KMS-11 (cell line): ENCODE data around the gene PARD3B.

ENCODE experiments used
- H2AFZ ChIP-seq: fragments of 200-600 bp; sonication (generic); 2 replicates; pipeline ENCODE4 v1.6.1; 2016; ENCODE audit warnings: antibody characterized with exemption, mixed run types, low read depth
- H3K27ac ChIP-seq: fragments of 200-600 bp; sonication (generic); 2 replicates; pipeline ENCODE4 v1.6.1; 2016; ENCODE audit warnings: mild to moderate bottlenecking, mixed run types
- H3K27me3 ChIP-seq: fragments of 200-600 bp; sonication (generic); 2 replicates; pipeline ENCODE4 v1.6.1; 2017; ENCODE audit warnings: mild to moderate bottlenecking, low read depth, mixed run types, moderate library complexity; ENCODE audit not compliant: insufficient read depth
- H3K36me3 ChIP-seq: fragments of 200-600 bp; sonication (generic); 2 replicates; pipeline ENCODE4 v1.6.1; 2017; ENCODE audit warnings: mild to moderate bottlenecking, mixed run types; ENCODE audit not compliant: insufficient read depth
- H3K4me1 ChIP-seq: fragments of 200-600 bp; sonication (generic); 2 replicates; pipeline ENCODE4 v1.6.1; 2016; ENCODE audit warnings: mild to moderate bottlenecking, low read depth, mixed run types; ENCODE audit not compliant: poor library complexity, severe bottlenecking
- H3K4me2 ChIP-seq: fragments of 200-600 bp; sonication (generic); 2 replicates; pipeline ENCODE4 v1.7.0; 2016; ENCODE audit warnings: mild to moderate bottlenecking, mixed run types
- H3K4me3 ChIP-seq: fragments of 200-600 bp; sonication (generic); IDR thresholded peaks from 2 replicates; pipeline ENCODE4 v1.6.1; 2017; ENCODE audit warnings: low read depth, low read length, mixed read lengths; ENCODE audit not compliant: insufficient read depth
- H3K79me2 ChIP-seq: fragments of 200-600 bp; sonication (generic); 2 replicates; pipeline ENCODE4 v1.6.1; 2016; ENCODE audit warnings: low read depth, mixed run types; ENCODE audit not compliant: insufficient read depth
- H3K9ac ChIP-seq: fragments of 200-600 bp; sonication (generic); 2 replicates; pipeline ENCODE4 v1.6.1; 2016; ENCODE audit warnings: mild to moderate bottlenecking, mixed run types
- H4K20me1 ChIP-seq: fragments of 200-600 bp; sonication (generic); 2 replicates; pipeline ENCODE4 v1.6.1; 2016; ENCODE audit warnings: mild to moderate bottlenecking, mixed run types; ENCODE audit not compliant: insufficient read depth
- CTCF ChIP-seq: fragments of 200-600 bp; sonication (generic); conservative IDR thresholded peaks from 2 replicates; pipeline ENCODE4 v1.6.1; 2017; ENCODE audit warnings: low read depth, mild to moderate bottlenecking, antibody characterized with exemption, low read length, moderate library complexity, mixed read lengths

PARD3B gene

GRCh38 chr2:205296959-205297358 lies 751.7 kb downstream of the PARD3B start:
- no peaks in the 10 kb centered on the region for H3K79me2 ChIP-seq
- no peak overlapping the region for H3K27ac ChIP-seq
- H3K27me3 ChIP-seq, result no peaks in the 10 kb centered on the region
- H3K4me2 ChIP-seq, result no peak overlapping the region
- no peaks in the 10 kb centered on the region for H3K36me3 ChIP-seq
- no peak for TF ChIP-seq CTCF
- H3K4me3 ChIP-seq, result no peak overlapping the region
- no peak overlapping the region for H3K9ac ChIP-seq
- no peaks in the 10 kb centered on the region for H3K4me1 ChIP-seq
- no peaks in the 10 kb centered on the region for H4K20me1 ChIP-seq
- no peak overlapping the region for H2AFZ ChIP-seq

DNA sequence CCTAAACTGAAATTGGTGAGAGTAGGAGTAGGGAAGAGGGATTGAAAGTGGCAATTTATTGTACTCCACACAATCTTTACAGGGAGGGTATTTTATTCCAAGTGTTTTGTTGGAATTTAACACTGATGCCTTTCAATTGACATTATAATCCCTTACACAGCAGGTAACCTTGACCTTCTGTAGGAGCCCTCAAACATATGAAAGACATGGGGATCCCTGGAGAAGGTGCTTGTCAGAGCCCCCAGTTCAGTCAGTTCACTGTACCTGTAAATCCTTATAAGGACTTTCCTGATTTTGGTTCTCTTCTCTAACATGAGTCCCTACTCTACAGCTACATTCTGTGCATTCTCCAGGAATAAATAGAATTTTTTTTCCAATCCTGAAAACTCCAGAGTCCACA lies 752.1 kb downstream of the PARD3B start:
- H3K36me3 ChIP-seq, result no peaks in the 10 kb centered on the region
- no peaks in the 10 kb centered on the region for H4K20me1 ChIP-seq
- no peak overlapping the region for H3K4me2 ChIP-seq
- H3K4me1 ChIP-seq, result no peaks in the 10 kb centered on the region
- H3K27me3 ChIP-seq, result no peaks in the 10 kb centered on the region
- H3K4me3 ChIP-seq, result no peak overlapping the region
- H3K79me2 ChIP-seq, result no peaks in the 10 kb centered on the region
- no peak for TF ChIP-seq CTCF
- no peak overlapping the region for H3K9ac ChIP-seq
- H3K27ac ChIP-seq, result no peak overlapping the region
- H2AFZ ChIP-seq, result no peak overlapping the region

DNA sequence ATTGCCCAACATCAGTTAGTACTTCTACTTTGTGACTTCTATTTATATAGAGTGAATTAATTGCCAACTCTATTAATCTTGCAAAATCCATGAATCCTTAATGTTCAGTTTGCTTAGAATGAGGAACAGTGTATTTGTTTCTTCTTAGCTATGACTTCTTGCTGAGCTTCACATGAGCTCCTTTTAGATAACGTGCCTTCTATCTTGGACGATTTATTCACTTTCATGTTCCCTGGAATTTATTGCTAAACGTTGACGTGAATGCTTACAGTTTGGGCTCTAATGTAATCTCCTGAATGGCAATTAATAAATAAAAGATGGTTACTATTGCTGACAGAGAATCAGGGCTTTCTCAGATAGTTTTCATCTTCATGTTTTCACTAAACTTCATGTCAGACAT lies 752.6 kb downstream of the PARD3B start:
- H3K36me3 ChIP-seq, result no peaks in the 10 kb centered on the region
- no peaks in the 10 kb centered on the region for H3K27me3 ChIP-seq
- H3K4me1 ChIP-seq, result no peaks in the 10 kb centered on the region
- H3K27ac ChIP-seq, result no peak overlapping the region
- H3K4me2 ChIP-seq, result no peak overlapping the region
- H3K79me2 ChIP-seq, result no peaks in the 10 kb centered on the region
- no peak overlapping the region for H3K9ac ChIP-seq
- no peaks in the 10 kb centered on the region for H4K20me1 ChIP-seq
- no peak overlapping the region for H2AFZ ChIP-seq
- no peak overlapping the region for H3K4me3 ChIP-seq
- TF ChIP-seq CTCF, result no peak

- no peak overlapping the region for H3K4me2 ChIP-seq
- no peak overlapping the region for H2AFZ ChIP-seq
- no peaks in the 10 kb centered on the region for H4K20me1 ChIP-seq
- no peak overlapping the region for H3K4me3 ChIP-seq
- H3K4me1 ChIP-seq, result no peaks in the 10 kb centered on the region
- H3K79me2 ChIP-seq, result no peaks in the 10 kb centered on the region
- H3K27me3 ChIP-seq, result no peaks in the 10 kb centered on the region
- no peaks in the 10 kb centered on the region for H3K36me3 ChIP-seq
- no peak overlapping the region for H3K9ac ChIP-seq
- no peak for TF ChIP-seq CTCF
- no peak overlapping the region for H3K27ac ChIP-seq
Observed at GRCh38 chr2:205311201-205311600, 765.9 kb downstream of the PARD3B start.

- Histone ChIP-seq H2AFZ (no peak overlapping the region), H3K27me3 (no peaks in the 10 kb centered on the region), H3K9ac (no peak overlapping the region), H3K4me2 (no peak overlapping the region), H3K36me3 (no peaks in the 10 kb centered on the region), H3K79me2 (no peaks in the 10 kb centered on the region), H3K4me1 (no peaks in the 10 kb centered on the region), H3K4me3 (no peak overlapping the region), H3K27ac (no peak overlapping the region), H4K20me1 (no peaks in the 10 kb centered on the region)
- TF ChIP-seq CTCF, result no peak
Observed at GRCh38 chr2:205321231-205321630, 776.0 kb downstream of the PARD3B start.
